HG03196 (cell line): Measurements from ENCODE around the gene LTBP4.
"Not testable (repeated sequence)": the region's sequence is repeated elsewhere in the genome, so short reads cannot be mapped to it uniquely, and the experiment has no call there.

Experiments
- ATAC-seq: cut with Tn5 transposase; IDR thresholded peaks from one replicate; pipeline ENCODE4 v1.9.1; 2021; ENCODE audit not compliant: unreplicated experiment

Gene LTBP4

DNA sequence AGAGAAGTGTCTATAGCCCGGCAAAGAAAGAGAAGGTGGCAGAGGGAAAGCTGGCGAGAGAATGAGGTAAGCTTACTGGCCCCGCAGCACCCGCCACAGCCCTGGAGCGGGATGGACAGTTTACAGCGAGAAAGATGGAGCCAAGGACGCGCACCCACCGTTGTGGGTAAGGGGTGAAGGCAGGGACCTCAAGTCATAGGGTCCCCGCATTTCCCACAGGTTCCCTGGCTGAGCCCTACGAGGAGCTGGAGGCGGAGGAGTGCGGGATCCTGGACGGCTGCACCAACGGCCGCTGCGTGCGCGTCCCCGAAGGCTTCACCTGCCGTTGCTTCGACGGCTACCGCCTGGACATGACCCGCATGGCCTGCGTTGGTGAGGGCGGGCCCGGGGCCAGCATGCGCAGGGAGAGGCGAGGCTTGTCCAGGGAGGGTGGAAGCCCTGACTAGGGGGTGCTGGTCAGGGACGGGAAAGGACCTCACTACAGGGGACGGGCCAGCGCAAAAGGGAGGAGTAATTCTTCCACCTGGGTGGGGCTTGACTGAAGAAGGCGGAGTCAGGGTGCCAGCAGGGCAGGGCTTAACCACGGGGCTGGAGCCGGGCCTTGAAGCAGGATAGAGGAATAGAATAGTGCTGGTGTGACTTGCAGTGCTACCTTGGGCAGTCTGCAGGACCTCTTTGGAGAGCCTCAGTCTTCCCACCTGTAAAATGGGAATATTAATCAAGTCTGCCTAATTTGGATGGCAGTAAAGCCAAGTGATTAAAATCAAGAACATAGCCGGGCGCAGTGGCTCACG, 26.5 kb downstream of the LTBP4 start:
- no peak for ATAC-seq

GRCh38 chr19:40629346-40629745, 28.2 kb downstream of the LTBP4 start:
- no peak for ATAC-seq

- ATAC-seq = no peak
These were observed 29.5 kb downstream of the LTBP4 start for GRCh38 chr19:40630571-40631160.

- ATAC-seq = no peak
These were observed 31.3 kb downstream of the LTBP4 start for GRCh38 chr19:40632311-40633036.

DNA sequence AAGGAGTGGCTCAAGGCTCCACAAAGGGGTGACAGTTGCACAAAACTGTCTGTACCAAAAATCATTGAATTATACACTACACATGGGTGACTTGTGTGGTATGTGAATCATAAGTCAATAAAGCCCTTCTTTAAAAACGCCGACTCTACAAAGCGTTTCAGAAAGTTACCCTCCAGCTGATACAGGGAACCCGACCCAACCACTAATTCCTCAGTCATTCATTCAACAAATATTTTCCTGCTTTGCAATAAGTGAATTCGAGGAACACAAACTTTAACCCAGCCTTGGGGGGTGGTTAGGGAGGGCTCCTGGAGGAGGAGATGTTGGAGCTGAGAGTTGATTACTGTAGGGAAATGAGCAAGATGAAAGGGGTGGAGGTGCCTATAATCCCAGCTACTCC, 32.0 kb downstream of the LTBP4 start:
- ATAC-seq = no peak

GRCh38 chr19:40638327-40638726, 37.2 kb downstream of the LTBP4 start:
- no peak for ATAC-seq

DNA sequence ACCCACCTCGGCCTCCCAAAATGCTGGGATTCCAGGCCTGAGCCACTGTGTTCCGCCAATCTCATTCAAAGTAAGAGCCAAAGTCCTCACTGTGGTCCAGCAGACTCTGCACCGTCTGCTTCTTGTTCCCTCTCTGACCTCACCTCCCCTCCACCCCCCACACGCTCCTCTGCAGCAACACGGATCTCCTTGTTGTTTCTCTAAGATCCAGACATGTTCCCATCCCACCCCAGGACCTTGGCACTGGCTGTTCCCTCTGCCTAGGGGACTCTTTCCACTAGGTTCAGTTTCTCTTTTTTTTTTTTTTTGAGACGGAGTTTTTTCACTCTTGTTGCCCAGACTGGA, 38.4 kb downstream of the LTBP4 start:
- ATAC-seq = no peak

DNA sequence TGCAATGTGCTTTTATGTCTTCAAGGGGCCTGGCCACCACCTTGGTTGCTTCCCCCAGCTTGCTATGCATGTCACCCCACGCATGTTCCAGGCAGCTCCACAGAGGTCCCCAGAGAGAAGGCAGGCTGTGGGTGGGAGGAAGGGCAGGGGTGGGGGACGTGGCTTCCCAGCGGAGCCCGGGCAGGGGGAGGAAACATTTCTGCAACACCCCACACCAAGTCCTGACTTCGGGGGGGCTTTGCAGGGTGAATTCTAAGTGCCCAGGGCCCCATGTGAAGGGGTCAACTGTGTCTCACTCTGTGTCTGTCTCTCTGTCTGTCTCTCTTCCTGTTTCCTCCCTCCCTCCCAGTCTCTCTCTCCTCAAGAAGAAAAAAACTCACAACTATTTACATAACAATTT, 39.6 kb downstream of the LTBP4 start:
- no peak for ATAC-seq

DNA sequence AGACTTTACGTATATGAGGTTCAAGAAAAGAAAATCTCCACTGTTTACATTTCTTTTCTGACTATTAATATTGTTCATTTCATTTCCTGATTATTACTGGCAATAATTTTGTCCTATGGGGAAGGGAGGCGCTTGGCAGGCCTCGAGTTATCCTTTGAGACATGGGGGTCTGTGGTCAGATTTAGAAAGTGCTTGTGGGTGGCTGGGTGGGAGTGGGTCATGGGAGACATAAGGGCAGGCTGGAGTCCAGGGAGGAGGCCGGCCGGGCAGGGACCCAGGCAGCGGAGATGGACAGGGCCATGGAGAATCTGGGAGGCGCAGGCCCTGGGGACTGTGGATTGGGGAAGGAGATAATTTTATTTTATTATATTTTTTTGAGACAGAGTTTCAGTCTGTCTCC, 40.1 kb downstream of the LTBP4 start:
- no peak for ATAC-seq

DNA sequence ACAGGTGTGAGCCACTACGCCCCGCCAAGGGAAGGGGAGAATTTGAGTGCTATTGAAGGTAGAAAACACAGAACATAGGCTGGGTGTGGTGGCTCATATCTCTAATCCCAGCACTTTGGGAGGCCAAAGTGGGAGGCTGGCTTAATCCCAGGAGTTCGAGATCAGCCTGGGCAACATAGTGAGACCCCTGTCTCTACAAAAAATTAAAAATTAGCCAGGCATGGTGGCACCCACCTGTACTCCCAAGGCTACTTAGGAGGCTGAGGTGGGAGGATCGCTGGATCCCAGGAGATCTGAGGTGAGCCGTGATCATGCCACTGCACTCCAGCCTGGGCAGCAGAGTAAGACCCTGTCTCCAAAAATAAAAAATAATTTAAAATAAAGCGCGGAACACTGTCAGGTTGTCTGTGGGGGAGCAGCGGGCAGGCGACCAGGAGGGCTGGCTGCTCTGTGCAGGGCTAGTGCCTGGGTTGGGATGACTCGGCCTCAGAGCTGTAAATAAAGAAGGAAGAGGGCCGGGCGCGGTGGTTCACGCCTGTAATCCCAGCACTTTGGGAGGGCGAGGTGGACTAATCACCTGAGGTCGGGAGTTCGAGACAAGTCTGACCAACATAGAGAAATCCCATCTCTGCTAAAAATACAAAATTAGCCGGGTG, 41.0 kb downstream of the LTBP4 start:
- no peak for ATAC-seq

DNA sequence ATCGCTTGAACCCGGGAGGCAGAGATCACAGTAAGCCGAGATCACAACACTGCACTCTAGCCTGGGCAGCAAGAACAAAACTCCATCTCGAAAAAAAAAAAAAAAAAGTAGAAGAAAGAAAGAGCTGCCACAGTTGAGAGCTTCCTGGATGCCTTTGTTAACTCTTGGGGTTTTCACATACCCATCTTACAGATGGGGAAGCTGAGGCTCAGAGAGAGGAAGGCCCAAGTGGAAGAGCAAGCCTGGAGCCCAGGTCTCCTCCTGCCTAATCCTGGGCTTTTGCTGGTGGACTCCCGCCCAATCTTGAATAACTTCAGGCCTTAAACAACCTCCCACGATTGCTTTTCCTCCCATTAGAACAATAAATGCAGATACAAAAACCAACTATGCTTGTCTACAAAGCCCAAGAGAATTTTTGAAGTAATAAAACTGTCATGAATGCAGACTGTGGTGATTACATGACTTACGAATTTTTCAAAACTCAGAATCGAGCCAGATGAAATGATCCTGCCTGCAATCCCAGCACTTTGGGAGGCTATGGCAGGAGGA, 41.7 kb downstream of the LTBP4 start:
- no peak for ATAC-seq

- no peak for ATAC-seq
These were observed 45.6 kb downstream of the LTBP4 start for GRCh38 chr19:40646743-40647254.

DNA sequence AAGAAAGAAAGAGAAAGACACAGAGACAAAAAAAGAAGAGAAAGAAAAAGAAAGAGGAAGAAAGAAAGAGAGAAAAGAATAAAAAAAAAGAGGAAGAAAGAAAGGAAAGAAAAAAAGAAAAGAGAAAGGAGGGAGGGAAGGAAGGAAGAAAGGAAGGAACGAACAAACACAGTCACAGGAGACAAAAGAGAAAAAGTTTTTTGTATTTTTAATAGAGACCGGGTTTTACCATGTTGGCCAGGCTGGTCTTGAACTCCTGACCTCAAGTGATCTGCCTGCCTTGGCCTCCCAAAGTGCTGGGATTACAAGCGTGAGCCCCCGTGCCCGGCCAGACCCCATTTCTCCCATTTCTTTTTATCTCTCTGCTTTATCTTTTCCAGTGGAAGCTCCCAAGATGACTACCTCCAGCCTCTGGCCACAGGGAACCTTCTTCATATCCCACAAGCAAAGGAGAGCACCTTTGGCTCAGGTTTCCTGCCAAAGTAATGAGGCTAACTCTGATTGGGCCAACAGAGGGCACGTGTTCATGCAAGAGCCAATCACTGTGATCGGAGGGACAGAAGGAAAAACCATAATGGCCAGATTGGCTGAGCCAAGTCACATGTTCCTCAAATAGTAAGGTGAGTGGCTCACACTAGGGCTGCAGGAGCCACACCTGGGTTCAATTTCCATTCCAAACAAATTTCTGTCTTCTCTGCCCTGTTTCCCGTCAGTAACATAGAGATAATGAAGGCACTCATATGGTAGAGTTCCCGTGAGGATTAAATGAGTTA, 48.9 kb downstream of the LTBP4 start:
- ATAC-seq = not testable (repeated sequence)

DNA sequence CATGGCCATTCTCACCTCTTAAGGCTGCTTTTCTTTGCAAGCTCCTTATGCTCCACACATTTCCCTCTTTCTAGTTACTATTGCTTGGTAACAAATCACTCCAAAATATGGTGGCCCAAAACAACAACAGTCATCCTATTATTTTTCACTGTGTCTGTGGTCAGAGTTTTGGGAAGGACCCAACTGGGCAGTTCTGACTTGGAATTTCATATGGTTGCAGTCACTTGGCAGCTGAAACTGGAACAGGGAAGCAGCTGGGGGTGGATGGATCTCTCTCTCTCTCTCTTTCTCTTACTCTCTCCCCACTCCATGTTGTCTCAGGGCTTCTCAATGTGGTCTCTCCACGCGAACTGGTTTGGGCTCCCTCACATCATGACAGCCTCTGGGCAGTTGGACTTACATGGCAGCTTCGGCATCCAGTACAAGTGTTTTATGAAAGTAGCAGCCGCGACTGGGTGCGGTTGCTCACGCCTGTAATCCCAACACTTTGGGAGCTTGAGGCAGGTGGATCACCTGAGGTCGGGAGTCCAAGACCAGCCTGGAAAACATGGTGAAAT, 49.7 kb downstream of the LTBP4 start:
- no peak for ATAC-seq

GRCh38 chr19:40652303-40652702, 51.1 kb downstream of the LTBP4 start:
- not testable (repeated sequence) for ATAC-seq

- ATAC-seq = not testable (repeated sequence)
These were observed 54.5 kb downstream of the LTBP4 start for GRCh38 chr19:40655684-40656083.

DNA sequence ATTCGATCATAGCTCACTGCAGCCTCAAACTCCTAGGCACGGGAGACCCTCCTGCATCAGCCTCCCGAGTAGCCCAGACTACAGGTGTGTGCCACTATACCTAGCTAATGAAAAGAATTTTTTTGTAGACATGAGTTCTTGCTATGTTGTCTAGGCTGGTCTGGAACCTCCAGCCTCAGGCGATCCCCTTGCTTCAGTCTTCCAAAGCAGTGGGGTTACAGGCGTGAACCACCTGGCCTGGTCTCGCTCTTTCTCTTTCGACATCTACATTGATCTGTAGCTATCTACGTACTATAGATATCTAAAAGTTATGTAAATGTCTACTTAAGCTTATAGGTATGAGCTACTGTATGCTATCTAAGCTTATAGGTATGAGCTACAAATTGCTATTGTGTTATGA, 56.9 kb downstream of the LTBP4 start:
- ATAC-seq = no peak

DNA sequence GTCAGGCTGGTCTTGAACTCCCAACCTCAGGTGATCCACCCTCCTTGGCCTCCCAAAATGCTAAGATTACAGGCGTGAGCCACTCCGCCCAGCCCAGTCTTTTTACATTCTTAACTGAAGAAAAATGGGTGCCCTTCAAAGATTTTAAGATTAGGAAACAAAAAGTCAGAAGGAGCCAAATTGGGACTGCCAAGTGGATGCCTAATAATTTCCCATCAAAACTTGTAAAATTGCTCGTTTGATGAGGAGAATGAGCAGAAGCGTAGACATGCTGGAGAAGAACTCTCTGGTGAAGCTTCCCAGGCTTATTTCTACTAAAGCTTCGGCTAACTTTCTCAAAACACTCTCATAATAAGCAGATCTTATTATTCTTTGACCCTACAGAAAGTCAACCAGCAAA, 57.9 kb downstream of the LTBP4 start:
- ATAC-seq = no peak

GRCh38 chr19:40659566-40659965, 58.4 kb downstream of the LTBP4 start:
- no peak for ATAC-seq

DNA sequence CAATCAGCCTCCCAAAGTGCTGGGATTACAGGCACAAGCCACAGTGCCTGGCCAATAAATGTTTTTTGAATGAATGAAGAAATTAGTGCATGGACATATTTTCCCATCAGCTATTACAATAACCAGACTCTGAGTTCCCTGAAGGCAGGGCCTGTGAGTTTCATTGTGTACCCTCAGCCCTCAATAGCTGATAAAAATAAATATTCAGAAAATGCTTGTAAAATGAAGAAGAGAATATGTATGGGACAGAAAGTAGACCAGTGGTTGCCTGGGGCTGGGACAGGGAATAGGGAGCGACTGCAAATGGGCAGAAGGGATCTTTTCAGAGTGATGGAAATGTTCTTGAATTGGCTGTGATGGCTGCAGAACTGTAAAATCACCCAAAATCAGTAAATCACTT, 60.4 kb downstream of the LTBP4 start:
- no peak for ATAC-seq
